Measurements from ENCODE around the gene SPAG4.

Gene SPAG4

GRCh38 chr20:35599776-35600120 is 15.9 kb upstream of the SPAG4 start:
- DNase-seq (ENCODE audit: low read depth) = no peak

- no peak for DNase-seq (ENCODE audit: low read depth)
Observed at GRCh38 chr20:35600176-35600992, 15.2 kb upstream of the SPAG4 start.

GRCh38 chr20:35600993-35601973 is 14.3 kb upstream of the SPAG4 start:
- peak; percentile 62 for DNase-seq (ENCODE audit: low read depth)

GRCh38 chr20:35601990-35602389 is 13.6 kb upstream of the SPAG4 start:
- DNase-seq (ENCODE audit: low read depth) = no peak

GRCh38 chr20:35602851-35603495 is 12.7 kb upstream of the SPAG4 start:
- no peak for DNase-seq (ENCODE audit: low read depth)

- DNase-seq (ENCODE audit: low read depth) = no peak
Observed at GRCh38 chr20:35603695-35604448, 11.8 kb upstream of the SPAG4 start.

- no peak for DNase-seq (ENCODE audit: low read depth)
Observed at GRCh38 chr20:35604449-35604747, 11.2 kb upstream of the SPAG4 start.

GRCh38 chr20:35606127-35606526 is 9.5 kb upstream of the SPAG4 start:
- DNase-seq (ENCODE audit: low read depth) = no peak

GRCh38 chr20:35607003-35607735 is 8.5 kb upstream of the SPAG4 start:
- DNase-seq (ENCODE audit: low read depth) = no peak

- no peak for DNase-seq (ENCODE audit: low read depth)
Observed at GRCh38 chr20:35610833-35611427, 4.7 kb upstream of the SPAG4 start.

- DNase-seq (ENCODE audit: low read depth) = no peak
Observed at GRCh38 chr20:35611482-35611881, 4.1 kb upstream of the SPAG4 start.

- DNase-seq (ENCODE audit: low read depth) = peak; percentile 43
Observed at GRCh38 chr20:35616465-35617396, 1.1 kb downstream of the SPAG4 start.

- DNase-seq (ENCODE audit: low read depth) = no peak
Observed at GRCh38 chr20:35617397-35618262, 2.0 kb downstream of the SPAG4 start.

- no peak for DNase-seq (ENCODE audit: low read depth)
Observed at GRCh38 chr20:35618263-35619131, 2.9 kb downstream of the SPAG4 start.

- peak; percentile 71 for DNase-seq (ENCODE audit: low read depth)
Observed at GRCh38 chr20:35619196-35620095, 3.8 kb downstream of the SPAG4 start.

- DNase-seq (ENCODE audit: low read depth) = no peak
Observed at GRCh38 chr20:35620818-35621559, 5.4 kb downstream of the SPAG4 start.
